ENCODE results near the gene ITCH.

- TF ChIP-seq EZH2 (IDR thresholded peaks at IDR 0.05; ENCODE audit: insufficient read depth, poor library complexity, severe bottlenecking) (no peak), EZH2phosphoT487 (IDR thresholded peaks at IDR 0.05; ENCODE audit: insufficient read depth, low read depth) (no peak)
These were observed 113.1 kb downstream of the ITCH start for GRCh38 chr20:34475979-34476736.
